ENCODE data around the gene DUSP12.
"Not testable (repeated sequence)": the region's sequence is repeated elsewhere in the genome, so short reads cannot be mapped to it uniquely, and the experiment has no call there.

The DUSP12 gene

GRCh38 chr1:161738627-161739287, 10.8 kb upstream of the DUSP12 start:
- Mint-ChIP-seq H3K27ac (no peak overlapping the region), H3K4me1 (peaks cover 51% of the 10 kb centered on the region)
- ATAC-seq, result peak; percentile 91

GRCh38 chr1:161739865-161740566, 9.6 kb upstream of the DUSP12 start:
- Mint-ChIP-seq H3K27ac (no peak overlapping the region), H3K9me3 (no peaks in the 10 kb centered on the region), H3K4me1 (peaks cover 63% of the 10 kb centered on the region), H3K4me3 (no peak overlapping the region), H3K27me3 (peaks cover 15% of the 10 kb centered on the region)
- no peak for DNase-seq
- no peak for ATAC-seq

More at GRCh38 chr1:161738627-161739287, 10.8 kb upstream of the DUSP12 start:
- Mint-ChIP-seq H3K9me3 (no peaks in the 10 kb centered on the region), H3K27me3 (peaks cover 17% of the 10 kb centered on the region), H3K4me3 (peak overlapping the region in 1 of 2 donors; percentile 9)
- peak; percentile 48 to 67 for DNase-seq

- DNase-seq, result no peak
- Mint-ChIP-seq H3K27me3 (peaks cover 14% of the 10 kb centered on the region), H3K9me3 (no peaks in the 10 kb centered on the region), H3K27ac (no peak overlapping the region), H3K4me1 (peaks cover 62% of the 10 kb centered on the region), H3K4me3 (no peak overlapping the region)
- ATAC-seq, result no peak
These were observed 8.7 kb upstream of the DUSP12 start for GRCh38 chr1:161740921-161741320.

- Mint-ChIP-seq H3K27ac (no peak overlapping the region), H3K27me3 (peaks cover 16% of the 10 kb centered on the region), H3K4me3 (no peak overlapping the region), H3K4me1 (peaks cover 68% of the 10 kb centered on the region), H3K9me3 (no peaks in the 10 kb centered on the region)
- ATAC-seq (no peak), DNase-seq (no peak)
These were observed 6.4 kb upstream of the DUSP12 start for GRCh38 chr1:161743231-161743630.

- ATAC-seq (no peak), DNase-seq (no peak)
- H3K4me3 Mint-ChIP-seq, result no peak overlapping the region
- peaks cover 77% of the 10 kb centered on the region for H3K4me1 Mint-ChIP-seq
- peaks cover 16% of the 10 kb centered on the region for H3K27me3 Mint-ChIP-seq
- no peak overlapping the region for H3K27ac Mint-ChIP-seq
- no peaks in the 10 kb centered on the region for H3K9me3 Mint-ChIP-seq
These were observed 1.8 kb upstream of the DUSP12 start for GRCh38 chr1:161747801-161748200.

- Mint-ChIP-seq H3K27me3 (no peaks in the 10 kb centered on the region), H3K4me3 (peak overlapping the region; percentile 49 to 70), H3K4me1 (peaks cover 41% of the 10 kb centered on the region), H3K9me3 (no peaks in the 10 kb centered on the region), H3K27ac (peak overlapping the region; percentile 28 to 94)
- DNase-seq (peak; percentile 43 to 56), ATAC-seq (peak; percentile 68)
These were observed 14.0 kb downstream of the DUSP12 start for GRCh38 chr1:161763522-161764098.

GRCh38 chr1:161766102-161766981, 16.8 kb downstream of the DUSP12 start, which contains the start of gene ATF6:
TSS of gene ATF6 (plus strand) at chr1:161766320. CDS start at chr1:161766361, 41 bp downstream.
- H3K27ac Mint-ChIP-seq, result peak within 1 kb of the TSS; percentile 99
- H3K9me3 Mint-ChIP-seq, result no peaks in the 10 kb centered on the region
- H3K4me3 Mint-ChIP-seq, result peak within 1 kb of the TSS; percentile 98 to 99
- ATAC-seq, result peak; percentile 83
- DNase-seq, result peak; percentile 77 to 85
- no peaks in the 10 kb centered on the region for H3K27me3 Mint-ChIP-seq
- H3K4me1 Mint-ChIP-seq, result peaks cover 50% of the 10 kb centered on the region

GRCh38 chr1:161768461-161768860, 18.9 kb downstream of the DUSP12 start:
- H3K27me3 Mint-ChIP-seq, result no peaks in the 10 kb centered on the region
- H3K27ac Mint-ChIP-seq, result no peak overlapping the region
- H3K4me1 Mint-ChIP-seq, result peaks cover 36% of the 10 kb centered on the region
- H3K9me3 Mint-ChIP-seq, result no peaks in the 10 kb centered on the region
- ATAC-seq (no peak), DNase-seq (no peak)
- H3K4me3 Mint-ChIP-seq, result peak overlapping the region; percentile 58 to 99

GRCh38 chr1:161768986-161769672, 19.5 kb downstream of the DUSP12 start:
- Mint-ChIP-seq H3K9me3 (no peaks in the 10 kb centered on the region), H3K27ac (no peak overlapping the region), H3K27me3 (no peaks in the 10 kb centered on the region), H3K4me3 (peak overlapping the region in 1 of 2 donors; percentile 30), H3K4me1 (peaks cover 30% of the 10 kb centered on the region)
- ATAC-seq, result no peak
- no peak for DNase-seq

GRCh38 chr1:161769673-161770045, 20.1 kb downstream of the DUSP12 start:
- DNase-seq, H3K27ac Mint-ChIP-seq, ATAC-seq, H3K27me3 Mint-ChIP-seq, H3K9me3 Mint-ChIP-seq, H3K4me3 Mint-ChIP-seq: not testable (repeated sequence)
- H3K4me1 Mint-ChIP-seq, result peaks cover 29% of the 10 kb centered on the region

- H3K4me3 Mint-ChIP-seq, result peak overlapping the region; percentile 36 to 48
- H3K4me1 Mint-ChIP-seq, result peaks cover 29% of the 10 kb centered on the region
- H3K9me3 Mint-ChIP-seq, result no peaks in the 10 kb centered on the region
- DNase-seq, result no peak
- no peaks in the 10 kb centered on the region for H3K27me3 Mint-ChIP-seq
- no peak for ATAC-seq
- peak overlapping the region in 1 of 2 donors; percentile 89 for H3K27ac Mint-ChIP-seq
These were observed 20.7 kb downstream of the DUSP12 start for GRCh38 chr1:161770250-161770649.

- H3K27ac Mint-ChIP-seq, result no peak overlapping the region
These were observed 21.6 kb downstream of the DUSP12 start for GRCh38 chr1:161771161-161771560.

GRCh38 chr1:161771973-161772372, 22.4 kb downstream of the DUSP12 start:
- no peak for DNase-seq
- no peak overlapping the region for H3K27ac Mint-ChIP-seq
- H3K9me3 Mint-ChIP-seq, result no peaks in the 10 kb centered on the region
- no peak for ATAC-seq
- no peaks in the 10 kb centered on the region for H3K27me3 Mint-ChIP-seq
- no peak overlapping the region for H3K4me3 Mint-ChIP-seq
- peaks cover 26% of the 10 kb centered on the region for H3K4me1 Mint-ChIP-seq

More at GRCh38 chr1:161771161-161771560, 21.6 kb downstream of the DUSP12 start:
- Mint-ChIP-seq H3K9me3 (no peaks in the 10 kb centered on the region), H3K4me3 (no peak overlapping the region), H3K4me1 (peaks cover 29% of the 10 kb centered on the region), H3K27me3 (no peaks in the 10 kb centered on the region)
- ATAC-seq (peak; percentile 47), DNase-seq (no peak)

GRCh38 chr1:161772397-161772796, 22.8 kb downstream of the DUSP12 start:
- H3K4me3 Mint-ChIP-seq, result no peak overlapping the region
- H3K27me3 Mint-ChIP-seq, result no peaks in the 10 kb centered on the region
- peaks cover 22% of the 10 kb centered on the region for H3K4me1 Mint-ChIP-seq
- H3K27ac Mint-ChIP-seq, result no peak overlapping the region
- no peak for DNase-seq
- no peak for ATAC-seq
- H3K9me3 Mint-ChIP-seq, result no peaks in the 10 kb centered on the region

- Mint-ChIP-seq H3K9me3 (no peaks in the 10 kb centered on the region), H3K4me3 (no peak overlapping the region), H3K4me1 (peaks cover 10% of the 10 kb centered on the region), H3K27me3 (no peaks in the 10 kb centered on the region), H3K27ac (no peak overlapping the region)
- ATAC-seq (no peak), DNase-seq (no peak)
These were observed 24.2 kb downstream of the DUSP12 start for GRCh38 chr1:161773791-161774190.

Measured in stimulated activated naive CD8-positive, alpha-beta T cell treated with anti-CD3 and anti-CD28 coated beads, Interleukin-15, amount 100 ng/mL, for 72 hours (primary cell).